Coronary artery (tissue), 2 donors: Measurements from ENCODE around the gene C6orf132.
A peak's percentile ranks its signal among the peaks of the same experiment; 100 is the strongest.

Experiments
- DNase-seq: peaks from one replicate; pipeline ENCODE4 v3.0.0-alpha.2; 2017; ENCODE audit warnings: low spot score
- H3K27ac ChIP-seq, 2 donors: fragments of 200-600 bp; sonication (generic); one replicate each; pipeline ENCODE4 v1.5.1; 2016 to 2019
- H3K4me3 ChIP-seq: fragments of 200-600 bp; sonication (generic); 2 replicates; pipeline ENCODE4 v1.5.1; 2016; ENCODE audit warnings: mild to moderate bottlenecking, moderate library complexity
- TF ChIP-seq, protein P1 (sequence below): fragments of 200-600 bp; sonication (generic); IDR thresholded peaks from one replicate; pipeline ENCODE4 v1.5.1; 2019; ENCODE audit warnings: antibody characterized with exemption

Gene C6orf132

GRCh38 chr6:42168650-42169049 is 26.2 kb upstream of the C6orf132 start:
- H3K4me3 ChIP-seq: no peak overlapping the region
- no peak for DNase-seq
- TF ChIP-seq, protein P1, sequence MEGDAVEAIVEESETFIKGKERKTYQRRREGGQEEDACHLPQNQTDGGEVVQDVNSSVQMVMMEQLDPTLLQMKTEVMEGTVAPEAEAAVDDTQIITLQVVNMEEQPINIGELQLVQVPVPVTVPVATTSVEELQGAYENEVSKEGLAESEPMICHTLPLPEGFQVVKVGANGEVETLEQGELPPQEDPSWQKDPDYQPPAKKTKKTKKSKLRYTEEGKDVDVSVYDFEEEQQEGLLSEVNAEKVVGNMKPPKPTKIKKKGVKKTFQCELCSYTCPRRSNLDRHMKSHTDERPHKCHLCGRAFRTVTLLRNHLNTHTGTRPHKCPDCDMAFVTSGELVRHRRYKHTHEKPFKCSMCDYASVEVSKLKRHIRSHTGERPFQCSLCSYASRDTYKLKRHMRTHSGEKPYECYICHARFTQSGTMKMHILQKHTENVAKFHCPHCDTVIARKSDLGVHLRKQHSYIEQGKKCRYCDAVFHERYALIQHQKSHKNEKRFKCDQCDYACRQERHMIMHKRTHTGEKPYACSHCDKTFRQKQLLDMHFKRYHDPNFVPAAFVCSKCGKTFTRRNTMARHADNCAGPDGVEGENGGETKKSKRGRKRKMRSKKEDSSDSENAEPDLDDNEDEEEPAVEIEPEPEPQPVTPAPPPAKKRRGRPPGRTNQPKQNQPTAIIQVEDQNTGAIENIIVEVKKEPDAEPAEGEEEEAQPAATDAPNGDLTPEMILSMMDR: no peak
- no peak overlapping the region for H3K27ac ChIP-seq

DNA sequence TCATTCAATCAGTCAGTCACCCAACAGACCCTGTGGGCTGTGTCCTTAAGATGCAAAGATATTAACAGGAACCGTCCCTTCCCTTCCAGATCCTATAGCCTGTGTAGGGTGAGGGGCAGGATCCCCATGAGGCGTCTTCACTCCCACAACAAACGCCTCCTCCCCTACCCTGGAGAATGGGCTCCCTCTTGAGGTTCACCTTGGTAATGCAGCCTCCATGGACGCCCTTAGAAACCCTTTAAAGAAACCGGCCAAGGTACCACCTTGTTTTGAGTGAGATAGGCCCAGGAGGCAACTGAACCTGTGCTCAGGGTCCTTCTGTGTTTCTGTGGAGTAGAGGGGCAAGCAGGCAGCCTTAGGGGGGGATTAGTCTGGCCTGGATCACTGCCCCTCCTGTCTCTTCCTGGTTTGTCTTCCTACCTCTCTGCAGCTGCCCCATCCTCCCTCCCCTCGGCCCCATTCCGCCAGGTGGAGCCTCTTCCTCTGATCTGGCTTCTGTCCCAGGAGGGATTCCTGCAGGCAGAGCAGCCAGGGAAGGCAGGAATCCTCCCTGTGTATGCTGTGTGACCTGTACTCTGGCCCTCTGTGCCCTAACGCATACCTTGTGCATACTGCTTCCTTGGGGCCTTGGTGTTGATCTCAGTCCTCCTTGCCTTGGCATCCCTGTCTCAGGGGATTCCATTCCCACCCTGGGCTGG is 24.2 kb upstream of the C6orf132 start:
- no peak overlapping the region for H3K27ac ChIP-seq
- TF ChIP-seq, protein P1: peak; percentile 89
- H3K4me3 ChIP-seq: no peak overlapping the region
- DNase-seq: no peak

- TF ChIP-seq, protein P1: no peak
- Histone ChIP-seq H3K27ac (no peak overlapping the region), H3K4me3 (no peak overlapping the region)
- no peak for DNase-seq
Measured at GRCh38 chr6:42165016-42165415, 22.6 kb upstream of the C6orf132 start.

GRCh38 chr6:42163981-42164380 is 21.6 kb upstream of the C6orf132 start:
- DNase-seq: no peak
- Histone ChIP-seq H3K27ac (no peak overlapping the region), H3K4me3 (no peak overlapping the region)
- TF ChIP-seq, protein P1: no peak

DNA sequence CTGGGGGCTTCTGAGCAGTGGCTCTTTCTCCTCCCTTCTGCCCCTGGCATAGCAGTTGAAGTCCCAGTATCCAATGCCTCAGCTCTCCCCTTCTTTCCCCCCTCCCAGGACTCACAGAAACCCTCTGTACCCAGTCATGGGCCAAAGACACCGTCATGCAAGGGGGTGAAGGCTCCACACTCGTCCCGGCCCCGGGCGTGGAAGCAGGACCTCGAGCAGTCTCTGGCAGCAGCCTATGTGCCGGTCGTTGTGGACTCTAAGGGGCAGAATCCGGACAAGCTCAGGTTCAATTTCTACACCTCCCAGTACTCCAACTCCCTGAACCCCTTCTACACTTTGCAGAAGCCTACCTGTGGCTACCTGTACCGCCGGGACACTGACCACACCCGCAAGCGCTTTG is 20.4 kb upstream of the C6orf132 start:
- Histone ChIP-seq H3K4me3 (no peak overlapping the region), H3K27ac (no peak overlapping the region)
- no peak for DNase-seq
- TF ChIP-seq, protein P1: no peak

- DNase-seq: no peak
- TF ChIP-seq, protein P1: no peak
- no peak overlapping the region for H3K27ac ChIP-seq
Measured at GRCh38 chr6:42162384-42162783, 20.0 kb upstream of the C6orf132 start.

GRCh38 chr6:42159431-42160024 is 17.1 kb upstream of the C6orf132 start:
- H3K4me3 ChIP-seq: no peak overlapping the region
- H3K27ac ChIP-seq: no peak overlapping the region
- TF ChIP-seq, protein P1: no peak
- no peak for DNase-seq

More at GRCh38 chr6:42162384-42162783, 20.0 kb upstream of the C6orf132 start:
- no peak overlapping the region for H3K4me3 ChIP-seq
